ENCODE results near the gene HMBS.
"Not testable (repeated sequence)": the region's sequence is repeated elsewhere in the genome, so short reads cannot be mapped to it uniquely, and the experiment has no call there.

Gene HMBS

DNA sequence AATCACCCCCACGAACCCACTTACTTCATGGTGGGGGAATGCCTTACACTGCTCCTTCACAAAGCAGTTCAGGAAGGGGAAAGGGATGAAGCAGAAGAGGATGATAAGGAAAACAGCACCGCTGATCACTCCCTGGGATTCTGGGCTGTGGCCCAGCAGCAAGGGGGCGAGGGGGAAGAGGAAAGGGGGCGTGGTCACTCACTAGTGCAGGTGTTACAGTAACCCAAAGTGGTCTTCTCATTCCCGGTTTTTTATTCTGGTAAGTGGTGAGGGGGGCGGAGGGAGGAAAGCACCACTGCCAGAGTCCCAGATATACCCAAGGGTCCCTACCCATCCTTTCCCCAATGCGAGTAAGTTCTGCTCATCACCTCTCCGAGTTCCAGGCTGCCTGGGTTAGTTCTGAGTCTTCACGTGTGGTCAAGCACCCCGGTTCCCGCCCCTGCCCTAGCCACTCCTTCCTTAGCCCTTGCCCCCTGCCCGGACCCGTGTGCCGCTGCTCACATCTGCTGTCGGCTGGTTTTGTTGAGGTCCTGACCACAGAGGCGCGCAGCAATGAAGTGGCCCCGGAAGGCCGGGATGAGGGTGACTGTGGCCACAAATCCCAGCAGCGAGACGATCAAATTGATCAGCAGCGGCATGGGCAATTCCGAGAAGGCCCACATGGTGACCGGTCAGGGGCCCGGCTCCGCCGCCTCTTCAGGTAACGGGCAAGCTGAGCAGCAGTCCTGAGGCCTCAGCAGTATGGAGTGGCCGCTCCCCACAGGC is 16.5 kb downstream of the HMBS start:
- no peak for DNase-seq (ENCODE audit: low read depth)

DNA sequence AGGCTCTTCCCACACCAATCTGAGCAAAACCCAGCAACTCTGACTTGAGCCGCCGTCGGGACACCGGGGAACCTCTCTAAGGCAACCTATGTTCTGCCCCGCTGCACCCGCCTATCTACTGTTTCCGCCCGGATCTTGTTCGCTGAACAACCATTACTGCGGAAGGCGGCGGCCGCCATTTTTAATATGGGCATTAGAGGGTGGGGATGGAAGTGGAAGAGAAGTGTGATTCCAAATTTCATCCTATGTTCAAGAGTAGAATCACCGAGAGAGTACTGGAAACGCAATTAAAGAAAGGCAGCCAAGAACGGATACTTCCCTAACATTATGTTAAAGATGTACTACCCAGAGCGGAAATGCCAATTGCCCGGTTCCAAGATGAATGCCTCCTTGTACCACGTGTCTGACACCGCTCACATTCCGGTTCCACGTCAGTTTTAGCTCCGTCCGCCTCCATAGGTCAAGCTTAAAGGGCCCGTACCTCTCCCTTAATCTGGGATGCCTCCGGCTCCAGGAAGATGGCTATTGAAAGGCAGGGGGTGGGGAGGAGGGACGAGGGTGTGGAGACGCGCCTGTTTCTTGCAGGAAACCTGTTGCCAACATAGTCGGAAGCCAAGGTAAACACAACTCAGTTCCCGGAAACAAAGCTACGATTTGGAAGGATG is 17.2 kb downstream of the HMBS start, which contains the start of gene DPAGT1:
TSS of gene DPAGT1 (minus strand) at position 95 of the 665 bp plus-strand sequence. CDS start 198 bp downstream, outside the sequence.
- DNase-seq (ENCODE audit: low read depth), result peak; percentile 75

DNA sequence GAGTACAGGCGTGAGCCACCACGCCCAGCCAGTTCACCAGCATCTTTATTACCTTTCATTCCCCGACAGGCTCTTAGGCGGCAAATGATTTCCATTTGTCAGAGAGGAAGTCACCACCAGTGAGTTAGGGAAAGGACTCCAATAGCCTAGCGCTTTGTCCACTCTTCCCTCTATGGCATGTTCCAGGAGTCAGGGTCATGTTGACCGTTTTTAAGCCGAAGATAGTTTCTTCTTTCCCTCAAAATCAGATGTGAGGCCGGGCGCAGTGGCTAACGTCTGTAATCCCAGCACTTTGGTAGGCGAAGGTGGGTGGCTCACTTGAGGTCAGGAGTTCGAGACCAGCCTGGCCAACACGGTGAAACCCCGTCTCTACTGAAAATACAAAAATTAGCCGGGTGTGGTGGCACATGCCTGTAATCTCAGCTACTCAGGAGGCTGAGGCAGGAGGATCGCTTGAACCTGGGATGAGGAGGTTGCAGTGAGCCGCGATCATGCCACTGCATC is 18.5 kb downstream of the HMBS start:
- not testable (repeated sequence) for DNase-seq (ENCODE audit: low read depth)

DNA sequence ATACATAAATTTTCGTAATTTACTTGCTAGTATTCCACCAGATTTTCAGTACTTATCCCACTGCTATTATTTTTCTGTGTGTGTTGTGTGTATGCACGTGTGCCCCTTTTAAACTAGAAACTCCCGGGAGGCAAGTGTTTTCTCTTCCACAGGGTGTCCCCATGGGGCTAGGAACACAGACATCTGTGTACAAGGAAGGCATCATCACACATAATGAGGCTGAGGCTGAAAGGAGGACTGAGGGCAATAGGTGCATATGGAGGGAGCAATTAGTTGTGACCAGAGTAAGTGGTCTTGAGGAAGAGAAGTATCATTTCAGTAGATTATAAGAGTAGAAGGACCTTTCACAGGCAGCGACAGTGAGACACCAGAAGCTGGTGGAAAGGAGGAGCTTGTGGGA is 19.1 kb downstream of the HMBS start:
- DNase-seq (ENCODE audit: low read depth), result no peak

DNA sequence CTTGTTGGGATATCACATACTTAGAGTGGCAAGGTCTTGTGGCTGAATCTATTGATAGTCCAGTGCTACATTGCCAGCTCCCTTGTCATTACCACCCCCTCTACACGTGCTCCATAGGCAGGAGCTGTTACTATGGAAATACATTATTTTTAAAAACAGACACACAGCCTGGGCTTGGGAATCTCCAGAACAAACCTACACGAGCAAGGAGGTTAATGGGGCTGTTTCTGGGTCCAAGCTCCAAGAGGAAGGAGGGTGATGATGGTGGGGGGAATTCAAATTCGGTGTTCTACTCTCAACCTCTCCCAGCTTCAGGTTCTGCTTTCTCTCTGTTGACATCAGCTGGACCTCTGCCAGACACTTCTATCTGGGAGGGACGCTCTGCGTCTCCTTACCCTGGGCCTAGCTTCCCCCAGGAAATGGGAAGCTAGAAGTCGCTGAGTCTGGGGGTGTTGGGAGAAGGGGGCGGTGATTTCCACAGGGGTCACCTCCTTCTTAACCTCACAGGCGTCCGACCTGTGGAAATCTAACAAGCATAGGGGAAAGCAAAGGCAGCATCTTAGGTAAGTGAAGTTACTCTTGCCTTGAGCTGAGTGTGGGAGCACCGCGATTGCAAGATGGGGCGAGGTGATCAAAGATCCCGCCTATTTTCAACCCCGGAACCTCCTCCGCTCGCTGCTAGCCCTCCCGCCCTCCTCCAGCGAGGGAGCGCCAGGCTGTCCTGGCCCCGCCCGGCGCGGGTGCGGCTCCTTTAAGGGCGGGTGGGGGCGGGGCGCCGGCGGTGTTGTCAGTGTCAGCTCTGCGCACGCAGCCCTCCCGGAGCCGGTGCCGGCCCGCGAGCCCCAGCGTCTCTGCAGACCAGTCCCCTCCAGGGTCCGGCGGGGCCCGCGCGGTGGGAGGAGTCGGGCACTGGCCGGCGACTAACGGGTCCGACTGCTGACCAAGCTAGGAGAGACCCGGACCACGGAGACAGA is 22.2 kb downstream of the HMBS start, which contains the start of gene C2CD2L:
TSS of gene C2CD2L (plus strand) at position 781 of the 974 bp plus-strand sequence. CDS start 398 bp downstream, outside the sequence.
- DNase-seq (ENCODE audit: low read depth), result peak; percentile 89

DNA sequence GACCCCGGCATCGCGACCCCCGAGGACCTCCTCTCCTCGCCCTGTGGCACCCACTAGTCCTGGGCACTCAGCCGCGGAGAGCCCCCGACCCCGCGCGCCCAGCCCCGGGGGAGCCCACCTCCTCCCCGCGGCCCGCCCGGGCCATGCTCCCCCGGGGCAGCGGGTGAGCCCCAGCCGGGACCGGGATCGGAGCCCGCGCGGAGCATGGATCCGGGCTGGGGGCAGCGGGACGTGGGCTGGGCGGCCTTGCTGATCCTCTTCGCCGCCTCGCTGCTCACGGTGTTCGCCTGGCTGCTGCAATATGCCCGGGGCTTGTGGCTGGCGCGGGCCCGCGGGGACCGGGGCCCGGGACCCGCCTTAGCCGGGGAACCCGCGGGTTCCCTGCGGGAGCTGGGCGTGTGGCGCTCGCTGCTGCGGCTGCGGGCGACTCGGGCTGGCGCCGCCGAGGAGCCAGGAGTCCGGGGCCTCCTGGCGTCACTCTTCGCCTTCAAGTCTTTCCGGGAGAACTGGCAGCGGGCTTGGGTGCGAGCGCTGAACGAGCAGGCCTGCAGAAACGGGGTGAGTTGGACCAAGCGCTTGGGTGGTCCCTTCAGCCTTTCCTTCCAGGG is 23.0 kb downstream of the HMBS start:
- DNase-seq (ENCODE audit: low read depth), result no peak

DNA sequence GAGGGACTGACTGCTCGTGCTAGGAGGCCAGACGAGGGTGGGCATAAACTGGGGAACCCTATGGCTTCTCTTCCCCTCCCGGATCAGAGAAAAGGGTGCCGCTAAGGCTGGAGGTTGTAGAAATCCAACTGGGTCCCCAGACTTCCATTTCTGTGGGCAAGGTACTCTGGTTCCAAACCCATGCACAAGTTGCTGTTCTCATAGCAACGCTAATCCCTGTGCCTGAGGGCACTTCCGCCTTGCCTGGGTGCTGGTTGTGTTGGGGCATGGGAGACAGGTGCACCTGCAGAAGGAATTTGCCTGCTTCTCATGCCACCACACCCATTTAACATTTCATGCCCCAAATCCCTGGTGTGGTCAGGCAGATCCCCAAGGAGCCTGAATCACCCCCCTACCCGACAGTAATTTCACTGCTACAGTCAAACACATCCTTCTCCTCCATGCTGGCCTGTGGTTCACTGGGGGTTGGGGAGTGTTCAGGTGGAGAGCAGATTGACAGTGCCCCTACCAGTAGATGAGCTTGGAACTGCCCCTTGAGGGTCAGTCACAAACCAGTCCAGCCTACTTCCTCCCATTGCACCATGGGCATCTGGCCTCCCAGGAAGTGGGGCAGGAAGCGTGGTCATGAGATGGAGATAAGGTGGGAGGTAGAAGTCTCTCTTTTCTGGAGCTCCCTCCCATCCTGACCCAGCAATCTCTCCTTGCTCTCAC is 23.6 kb downstream of the HMBS start:
- no peak for DNase-seq (ENCODE audit: low read depth)

DNA sequence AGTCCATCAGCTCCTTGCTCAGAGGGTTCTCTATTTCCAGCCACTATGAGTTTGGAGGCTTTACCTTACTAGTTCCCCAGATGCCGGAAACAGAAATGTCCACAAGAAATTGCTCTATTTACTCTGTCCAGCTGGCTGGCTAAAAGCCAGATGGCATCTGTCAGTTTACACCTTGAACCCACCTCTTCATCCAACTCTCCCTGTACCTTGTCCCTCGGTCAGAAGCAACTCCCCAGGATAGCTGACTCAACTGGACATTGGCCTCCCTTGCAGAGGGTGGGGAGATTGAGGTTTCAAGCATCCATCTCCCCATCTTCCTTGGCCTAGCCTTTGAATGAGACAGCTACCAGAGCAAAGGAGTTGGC is 24.2 kb downstream of the HMBS start:
- DNase-seq (ENCODE audit: low read depth), result no peak

DNA sequence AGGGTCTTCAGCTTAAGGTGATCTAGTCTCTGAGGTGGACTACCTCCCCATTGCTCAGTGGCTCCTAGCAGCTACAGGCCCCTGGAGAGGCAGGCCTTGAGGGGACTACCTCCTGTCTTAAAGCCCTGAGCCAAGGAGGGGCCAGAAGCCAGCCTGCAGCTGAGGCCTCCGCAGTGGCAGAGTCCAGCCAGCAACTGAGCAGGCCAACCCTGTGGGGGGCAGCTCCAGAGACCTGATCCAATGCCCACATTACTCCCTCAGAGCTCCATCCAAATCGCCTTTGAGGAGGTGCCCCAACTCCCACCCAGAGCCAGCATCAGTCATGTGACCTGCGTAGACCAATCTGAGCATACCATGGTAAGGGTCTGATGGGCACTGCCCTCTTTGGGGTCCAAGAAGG is 25.2 kb downstream of the HMBS start:
- no peak for DNase-seq (ENCODE audit: low read depth)

DNA sequence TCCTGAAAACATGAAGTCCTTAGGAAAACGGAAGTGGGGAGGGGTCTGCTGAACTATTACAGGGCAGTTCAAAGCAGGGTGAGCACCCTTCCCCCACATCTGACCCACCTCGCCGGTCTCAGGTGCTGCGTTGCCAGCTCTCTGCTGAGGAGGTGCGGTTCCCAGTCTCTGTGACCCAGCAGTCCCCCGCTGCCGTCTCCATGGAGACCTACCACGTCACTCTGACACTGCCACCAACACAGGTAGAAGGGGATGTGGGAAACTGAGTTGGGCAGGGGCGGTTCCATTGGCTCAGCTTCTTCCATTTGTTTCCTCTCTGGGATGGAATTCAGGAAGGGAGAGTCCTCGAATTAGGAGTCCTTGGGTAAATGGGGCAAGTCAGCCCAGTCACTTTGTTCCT is 25.8 kb downstream of the HMBS start:
- no peak for DNase-seq (ENCODE audit: low read depth)

DNA sequence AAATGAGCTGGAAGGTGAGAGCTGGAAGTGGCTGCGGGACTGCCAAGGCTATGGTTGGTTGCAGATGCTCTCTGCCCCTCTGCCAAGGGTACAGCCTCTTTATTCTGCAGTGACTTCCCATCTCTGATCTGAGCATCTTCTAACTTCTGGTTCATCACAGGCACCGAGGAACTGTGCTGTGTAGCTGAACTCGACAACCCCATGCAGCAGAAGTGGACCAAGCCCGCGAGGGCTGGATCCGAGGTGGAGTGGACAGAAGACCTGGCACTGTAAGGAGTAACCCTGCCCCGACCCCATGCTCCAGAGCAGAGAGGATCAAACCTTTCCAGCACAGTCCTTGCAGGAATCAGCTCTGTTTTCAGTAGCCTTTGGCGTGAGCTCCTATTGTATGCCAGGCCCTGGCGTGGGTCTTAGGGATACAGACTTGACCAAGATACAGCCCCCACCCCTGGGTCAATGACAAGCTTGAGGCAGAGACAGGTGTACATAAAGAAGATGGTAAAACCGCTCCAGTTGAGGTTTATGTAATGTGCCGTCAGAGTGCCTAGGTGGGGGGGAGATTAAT is 26.8 kb downstream of the HMBS start:
- DNase-seq (ENCODE audit: low read depth), result no peak

DNA sequence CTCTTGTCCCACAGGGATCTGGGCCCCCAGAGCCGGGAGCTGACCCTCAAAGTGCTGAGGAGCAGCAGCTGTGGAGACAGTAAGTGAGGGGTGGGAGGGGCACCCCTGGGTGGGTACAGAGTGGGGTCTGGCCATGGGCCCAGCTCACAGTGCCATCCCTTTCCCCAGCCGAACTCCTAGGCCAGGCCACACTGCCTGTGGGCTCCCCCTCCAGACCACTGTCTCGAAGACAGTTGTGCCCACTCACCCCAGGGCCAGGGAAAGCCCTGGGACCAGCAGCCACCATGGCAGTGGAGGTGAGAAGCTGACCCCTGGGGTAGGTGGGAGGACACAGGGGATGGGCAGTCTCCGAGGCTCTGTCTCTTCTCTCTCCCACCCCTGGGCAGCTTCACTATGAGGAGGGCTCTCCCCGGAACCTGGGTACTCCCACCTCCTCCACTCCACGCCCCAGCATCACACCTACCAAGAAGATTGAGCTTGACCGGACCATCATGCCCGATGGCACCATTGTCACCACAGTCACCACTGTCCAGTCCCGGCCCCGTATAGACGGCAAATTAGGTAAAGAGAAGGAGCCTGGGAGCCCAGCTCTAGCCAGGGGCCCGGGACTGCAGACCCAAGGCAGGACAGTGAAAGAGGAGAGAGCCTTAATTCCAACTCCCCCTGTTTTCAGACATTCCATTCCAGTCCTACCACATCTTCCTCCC is 27.8 kb downstream of the HMBS start:
- no peak for DNase-seq (ENCODE audit: low read depth)

DNA sequence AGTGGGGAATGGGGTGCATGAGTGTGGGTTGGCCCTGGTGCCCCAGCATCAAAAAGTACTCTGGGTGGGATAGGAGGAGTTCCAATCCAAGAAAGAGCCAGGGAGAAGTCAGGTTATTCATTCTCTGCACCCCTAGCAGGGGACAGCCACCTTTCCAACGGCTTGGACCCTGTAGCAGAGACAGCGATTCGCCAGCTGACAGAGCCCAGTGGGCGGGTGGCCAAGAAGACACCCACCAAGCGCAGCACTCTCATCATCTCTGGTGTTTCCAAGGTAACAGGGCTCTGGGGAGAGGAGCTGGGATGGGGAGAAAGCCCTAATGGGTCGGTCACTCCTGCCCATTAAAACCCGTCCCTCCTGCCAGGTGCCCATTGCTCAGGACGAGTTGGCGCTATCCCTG is 29.0 kb downstream of the HMBS start:
- no peak for DNase-seq (ENCODE audit: low read depth)

DNA sequence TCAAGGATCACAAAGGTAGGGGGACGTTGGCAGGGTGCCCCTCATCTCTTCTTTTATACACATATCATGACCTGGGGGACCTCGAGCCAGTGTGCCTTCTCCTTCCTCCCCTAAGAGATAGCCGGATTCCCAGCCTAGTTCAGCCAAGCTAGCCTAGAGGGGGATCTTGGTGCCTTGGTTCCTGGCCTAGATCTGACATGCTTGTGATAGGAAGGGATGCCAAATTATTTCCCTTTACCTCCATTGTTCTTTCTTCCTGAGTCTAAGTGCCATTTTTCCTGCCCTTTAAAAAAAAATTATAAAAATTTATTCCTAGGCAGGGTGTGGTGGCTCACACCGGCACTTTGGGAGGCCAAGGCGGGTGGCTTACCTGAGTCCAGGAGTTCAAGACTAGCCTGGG is 29.7 kb downstream of the HMBS start:
- no peak for DNase-seq (ENCODE audit: low read depth)

DNA sequence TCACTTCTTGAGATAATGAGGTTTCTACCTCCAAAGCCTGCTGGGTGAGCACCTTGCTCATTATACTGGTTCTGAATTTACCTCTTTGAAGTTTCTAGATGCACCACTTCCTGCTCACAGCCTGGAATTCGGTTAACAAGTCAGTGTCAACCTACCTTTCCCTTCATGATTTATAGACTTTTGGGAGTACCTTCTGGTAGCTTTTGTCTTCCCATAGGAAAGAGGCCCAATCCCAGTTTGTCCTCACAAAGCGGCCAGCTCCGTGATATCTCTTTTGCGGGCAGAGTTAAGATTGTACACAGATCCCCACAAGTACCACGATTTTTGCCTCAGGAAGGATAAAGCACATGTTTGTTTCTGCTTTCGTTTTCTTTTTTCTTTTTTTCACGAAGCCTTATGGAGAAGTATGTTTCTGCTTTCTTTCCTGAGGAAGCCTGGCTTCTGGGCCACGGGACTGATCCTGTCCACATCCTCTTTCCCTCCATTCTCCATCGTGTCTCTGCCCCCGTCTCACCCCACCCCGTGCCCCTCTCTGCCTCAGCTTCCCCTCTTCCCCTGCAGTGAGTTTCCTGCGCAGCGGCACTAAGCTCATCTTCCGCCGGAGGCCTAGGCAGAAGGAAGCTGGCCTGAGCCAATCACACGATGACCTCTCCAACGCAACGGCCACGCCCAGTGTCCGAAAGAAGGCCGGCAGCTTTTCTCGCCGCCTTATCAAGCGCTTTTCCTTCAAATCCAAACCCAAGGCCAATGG is 31.0 kb downstream of the HMBS start:
- DNase-seq (ENCODE audit: low read depth), result no peak

DNA sequence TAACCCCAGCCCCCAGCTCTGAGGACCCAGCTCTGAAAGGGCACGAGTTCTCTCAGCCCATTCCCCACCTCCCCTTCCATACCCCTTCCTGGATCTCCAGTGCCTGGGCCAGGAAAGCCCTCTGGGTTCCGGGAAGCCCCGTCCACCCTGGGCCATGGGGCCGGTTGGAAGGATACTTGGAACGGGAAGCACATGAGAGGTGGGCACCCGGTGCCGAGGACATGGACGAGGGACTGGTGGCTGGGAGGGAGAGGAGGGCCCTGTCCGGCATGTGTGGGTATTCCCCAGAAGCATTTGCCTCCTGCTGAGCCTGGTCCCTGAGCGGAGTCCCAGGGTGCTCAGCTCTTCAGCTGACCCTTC is 31.5 kb downstream of the HMBS start:
- DNase-seq (ENCODE audit: low read depth), result no peak

DNA sequence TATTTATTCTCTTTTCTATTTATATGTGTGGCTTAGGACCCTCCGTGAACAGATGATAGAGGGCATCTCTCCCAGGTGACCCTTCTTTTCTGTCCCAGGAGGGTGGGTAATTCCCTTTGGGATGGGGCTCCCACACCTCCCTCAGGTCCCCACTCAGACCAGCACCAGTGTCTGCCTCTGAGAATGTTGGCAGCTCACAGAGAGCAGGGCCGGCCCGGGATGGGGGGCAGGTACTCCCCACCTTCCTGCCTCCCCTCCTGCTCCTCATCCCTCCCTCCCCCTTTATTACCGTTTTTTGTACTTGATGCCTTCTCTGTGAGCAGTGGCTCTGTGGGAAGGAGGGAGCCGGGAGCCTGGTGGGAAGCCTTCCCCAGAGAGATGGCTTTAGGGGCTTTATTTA is 31.9 kb downstream of the HMBS start:
- DNase-seq (ENCODE audit: low read depth), result no peak

DNA sequence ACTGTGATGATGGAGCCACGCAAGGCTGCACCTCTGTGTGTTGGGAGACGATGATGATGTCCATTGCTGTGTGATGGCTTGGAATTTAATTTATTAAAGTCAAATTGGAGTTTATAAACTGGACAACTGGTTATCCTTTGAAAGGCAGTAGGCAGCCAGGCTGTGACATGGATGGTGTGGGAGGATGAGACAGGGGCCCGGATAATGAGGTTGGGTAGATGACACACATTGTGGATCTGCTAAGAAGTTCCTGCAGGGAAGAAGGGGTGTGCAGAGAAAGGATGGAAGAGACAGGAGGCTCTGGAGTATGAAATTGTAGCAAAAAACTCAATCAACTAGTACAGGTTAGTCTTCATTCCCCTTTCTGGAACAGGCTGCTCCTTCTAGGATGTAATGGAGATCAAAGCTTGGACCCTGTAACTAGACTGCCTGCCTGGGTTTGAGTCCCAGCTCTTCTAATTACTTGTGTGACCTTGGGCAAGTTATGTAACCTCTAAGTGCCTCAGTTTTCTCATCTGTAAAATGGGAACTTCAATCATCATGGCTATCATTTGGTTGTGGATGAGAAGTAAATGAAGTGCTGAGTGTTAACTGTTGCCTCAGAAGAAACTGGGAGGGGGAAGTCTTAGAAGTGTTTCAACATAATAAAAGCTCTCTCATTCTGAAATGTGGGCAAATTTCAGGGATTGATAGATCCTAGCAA is 32.5 kb downstream of the HMBS start:
- no peak for DNase-seq (ENCODE audit: low read depth)

DNA sequence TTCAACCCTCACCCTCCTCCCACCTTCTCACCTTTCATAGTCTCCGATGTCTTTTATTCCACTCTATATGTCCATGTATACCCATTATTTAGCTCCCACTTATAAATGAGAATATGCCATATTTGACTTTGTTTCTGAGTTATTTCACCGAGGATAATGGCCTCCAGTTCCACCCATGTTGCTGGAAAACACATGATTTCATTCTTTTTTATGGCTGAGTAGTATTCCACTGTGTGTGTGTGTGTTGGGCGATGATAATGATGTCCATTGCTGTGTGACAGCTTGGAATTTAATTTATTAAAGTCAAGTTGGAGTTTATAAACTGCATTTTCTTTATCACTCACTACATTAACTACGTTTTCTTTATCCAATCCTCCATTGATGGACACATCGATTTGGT is 33.5 kb downstream of the HMBS start:
- no peak for DNase-seq (ENCODE audit: low read depth)
